Left lung (tissue), 10 donors: ENCODE measurements around the gene RBBP7. TPM values are rescaled to one million over a fixed set of nuclear protein-coding genes. Genes with fewer than 3 reads are reported as not detected.

Source experiments
- ATAC-seq: fragments of 200-7000 bp; cut with Tn5 transposase; one replicate; pipeline ENCODE4 v1.9.1; 2020; ENCODE audit warnings: moderate library complexity
- DNase-seq, 4 donors: peaks; one replicate each; pipeline ENCODE4 v3.0.0-alpha.2; 2013 to 2020
- H3K27ac ChIP-seq, 2 donors: fragments of 200-600 bp; sonication (generic) in 1 of 2; one replicate each; pipeline versions ENCODE4 v1.5.0 to v1.8.0; 2020 to 2021
- H3K27me3 ChIP-seq, 2 donors: fragments of 200-600 bp; sonication (generic) in 1 of 2; one replicate each; pipeline versions ENCODE4 v1.5.0 to v1.8.0; 2020 to 2021
- H3K36me3 ChIP-seq, 2 donors: fragments of 200-600 bp; sonication (generic) in 1 of 2; one replicate each; pipeline versions ENCODE4 v1.5.0 to v1.8.0; 2020 to 2021
- H3K4me1 ChIP-seq, 2 donors: fragments of 200-600 bp; one replicate each; pipeline ENCODE4 v1.8.0; 2021
- H3K4me3 ChIP-seq, 2 donors: fragments of 200-600 bp; sonication (generic) in 1 of 2; one replicate each; pipeline versions ENCODE4 v1.5.0 to v1.8.0; 2020 to 2021; ENCODE audit warnings: mild to moderate bottlenecking in 1 of 2
- H3K9me3 ChIP-seq, 2 donors: fragments of 200-600 bp; sonication (generic) in 1 of 2; one replicate each; pipeline versions ENCODE4 v1.5.0 to v1.8.0; 2020 to 2021
- CTCF ChIP-seq, 2 donors: fragments of 200-600 bp; sonication (generic) in 1 of 2; IDR thresholded peaks; one replicate each; pipeline versions ENCODE4 v1.5.0 to v1.8.0; 2021; ENCODE audit warnings: antibody characterized with exemption in 2 of 2
- intact Hi-C, 2 donors: fragments of 100-400 bp; cut with DNase I; formaldehyde crosslinking; loops; one replicate each; pipeline versions ENCODE4 v1.11.2 to v1.14.2; 2022
- polyA plus RNA-seq, 6 donors: library from polyadenylated mRNA; unstranded; fragments of 120-200 nt; gene quantifications; one replicate each; pipeline ENCODE4 v1.2.1, GENCODE V29; 2013; ENCODE audit not compliant: insufficient read length in 6 of 6
- total RNA-seq, 2 donors: library from RNA; stranded (reverse); fragmentation: NEBNext Ultra II Directional; extraction: Animal tissue kit (Norgen Biotek cat#: 25700); gene quantifications; one replicate each; pipeline ENCODE4 v1.2.1, GENCODE V29; 2021
- donor health status: DM: no; HTN: yes; CAD: no.
- donor health status: DM: no; HTN: no; CAD: no.

Gene RBBP7
- total and polyA plus RNA-seq, 8 donors = 70.4 to 275 (median 238) TPM

- ATAC-seq = no peak
- no peaks in the 10 kb centered on the region for H3K4me1 ChIP-seq
- TF ChIP-seq CTCF (IDR thresholded peaks at IDR 0.05) = no peak
- intact Hi-C loops = no loop called here
- no peak overlapping the region for H3K27ac ChIP-seq
- H3K36me3 ChIP-seq = peaks cover 0 to 33% of the 10 kb centered on the region in 2 donors
- no peak for DNase-seq
- H3K27me3 ChIP-seq = no peaks in the 10 kb centered on the region
- H3K4me3 ChIP-seq = no peak overlapping the region
- no peaks in the 10 kb centered on the region for H3K9me3 ChIP-seq
Observed at GRCh38 chrX:16832301-16832700, 37.9 kb downstream of the RBBP7 start.

GRCh38 chrX:16828124-16828908 lies 41.8 kb downstream of the RBBP7 start:
- intact Hi-C loops = no loop called here
- Histone ChIP-seq H3K9me3 (no peaks in the 10 kb centered on the region), H3K27ac (peak overlapping the region in 1 of 2 donors; percentile 18), H3K4me1 (no peaks in the 10 kb centered on the region), H3K4me3 (no peak overlapping the region), H3K36me3 (peaks cover 0 to 27% of the 10 kb centered on the region in 2 donors), H3K27me3 (no peaks in the 10 kb centered on the region)
- no peak for TF ChIP-seq CTCF (IDR thresholded peaks at IDR 0.05)
- DNase-seq (peak in 1 of 4 donors; percentile 57), ATAC-seq (peak; percentile 72)

- ATAC-seq = no peak
- Histone ChIP-seq H3K36me3 (peaks cover 0 to 16% of the 10 kb centered on the region in 2 donors), H3K27me3 (no peaks in the 10 kb centered on the region), H3K4me3 (no peak overlapping the region), H3K4me1 (no peaks in the 10 kb centered on the region), H3K27ac (no peak overlapping the region), H3K9me3 (no peaks in the 10 kb centered on the region)
- DNase-seq = no peak
- intact Hi-C loops = no loop called here
- TF ChIP-seq CTCF (IDR thresholded peaks at IDR 0.05) = no peak
Observed at GRCh38 chrX:16827225-16827624, 42.9 kb downstream of the RBBP7 start.

- DNase-seq = no peak
- Histone ChIP-seq H3K9me3 (no peaks in the 10 kb centered on the region), H3K4me1 (no peaks in the 10 kb centered on the region), H3K27me3 (no peaks in the 10 kb centered on the region), H3K27ac (no peak overlapping the region), H3K36me3 (peaks cover 0 to 12% of the 10 kb centered on the region in 2 donors), H3K4me3 (no peak overlapping the region)
- intact Hi-C loops = no loop called here
- TF ChIP-seq CTCF (IDR thresholded peaks at IDR 0.05) = peak in 1 of 2 donors; percentile 39
- peak; percentile 56 for ATAC-seq
Observed at GRCh38 chrX:16826207-16826606, 44.0 kb downstream of the RBBP7 start.

- Histone ChIP-seq H3K4me1 (no peaks in the 10 kb centered on the region), H3K27ac (no peak overlapping the region), H3K36me3 (peaks cover 0 to 11% of the 10 kb centered on the region in 2 donors), H3K27me3 (no peaks in the 10 kb centered on the region), H3K4me3 (no peak overlapping the region), H3K9me3 (no peaks in the 10 kb centered on the region)
- no peak for TF ChIP-seq CTCF (IDR thresholded peaks at IDR 0.05)
- ATAC-seq (no peak), DNase-seq (no peak)
- intact Hi-C loops = no loop called here
Observed at GRCh38 chrX:16825264-16826035, 44.7 kb downstream of the RBBP7 start.
